ENCODE results near the gene PBRM1.
"Not testable (repeated sequence)": the region's sequence is repeated elsewhere in the genome, so short reads cannot be mapped to it uniquely, and the experiment has no call there.

Gene PBRM1

GRCh38 chr3:52536369-52537164 lies 149.1 kb downstream of the PBRM1 start, which contains the start of gene UQCC5:
TSS of gene UQCC5 (plus strand) at chr3:52536605. CDS start at chr3:52536756, 151 bp downstream.
- peak; percentile 99 to 100 (median 100) for DNase-seq

- no peak for DNase-seq
Observed at GRCh38 chr3:52536112-52536368, 149.7 kb downstream of the PBRM1 start.

- no peak for DNase-seq
Observed at GRCh38 chr3:52535411-52536111, 150.2 kb downstream of the PBRM1 start.

GRCh38 chr3:52534281-52535183 lies 151.2 kb downstream of the PBRM1 start:
- DNase-seq, result no peak

- DNase-seq, result peak; percentile 80 to 92 (median 86)
Observed at GRCh38 chr3:52533623-52534280, 152.0 kb downstream of the PBRM1 start, which contains the start of gene NT5DC2. TSS of gene NT5DC2 (minus strand) at chr3:52533857. CDS start at chr3:52533737, 120 bp downstream.

- peak; percentile 22 to 55 (median 45) for DNase-seq
Observed at GRCh38 chr3:52532838-52533622, 152.7 kb downstream of the PBRM1 start.

GRCh38 chr3:52532517-52532837 lies 153.2 kb downstream of the PBRM1 start:
- peak; percentile 50 to 67 (median 62) for DNase-seq

- DNase-seq, result no peak
Observed at GRCh38 chr3:52531860-52532516, 153.7 kb downstream of the PBRM1 start.

GRCh38 chr3:52530918-52531826 lies 154.5 kb downstream of the PBRM1 start:
- DNase-seq, result peak in 1 of 4 experiments; percentile 34

GRCh38 chr3:52529376-52530333 lies 156.1 kb downstream of the PBRM1 start:
- DNase-seq, result peak in 3 of 4 experiments; percentile 11 to 38 (median 36)

- DNase-seq, result peak in 2 of 4 experiments; percentile 39 to 51
Observed at GRCh38 chr3:52528586-52529375, 156.9 kb downstream of the PBRM1 start.

- peak in 2 of 4 experiments; percentile 31 to 39 for DNase-seq
Observed at GRCh38 chr3:52527732-52528585, 157.8 kb downstream of the PBRM1 start.

GRCh38 chr3:52527039-52527731 lies 158.5 kb downstream of the PBRM1 start:
- peak in 1 of 4 experiments; percentile 23 for DNase-seq

GRCh38 chr3:52526671-52527038 lies 159.1 kb downstream of the PBRM1 start:
- not testable (repeated sequence) for DNase-seq

- DNase-seq, result peak in 1 of 4 experiments; percentile 5
Observed at GRCh38 chr3:52525680-52526561, 159.8 kb downstream of the PBRM1 start.
